Measurements from ENCODE around the gene PRDM11.

DNA sequence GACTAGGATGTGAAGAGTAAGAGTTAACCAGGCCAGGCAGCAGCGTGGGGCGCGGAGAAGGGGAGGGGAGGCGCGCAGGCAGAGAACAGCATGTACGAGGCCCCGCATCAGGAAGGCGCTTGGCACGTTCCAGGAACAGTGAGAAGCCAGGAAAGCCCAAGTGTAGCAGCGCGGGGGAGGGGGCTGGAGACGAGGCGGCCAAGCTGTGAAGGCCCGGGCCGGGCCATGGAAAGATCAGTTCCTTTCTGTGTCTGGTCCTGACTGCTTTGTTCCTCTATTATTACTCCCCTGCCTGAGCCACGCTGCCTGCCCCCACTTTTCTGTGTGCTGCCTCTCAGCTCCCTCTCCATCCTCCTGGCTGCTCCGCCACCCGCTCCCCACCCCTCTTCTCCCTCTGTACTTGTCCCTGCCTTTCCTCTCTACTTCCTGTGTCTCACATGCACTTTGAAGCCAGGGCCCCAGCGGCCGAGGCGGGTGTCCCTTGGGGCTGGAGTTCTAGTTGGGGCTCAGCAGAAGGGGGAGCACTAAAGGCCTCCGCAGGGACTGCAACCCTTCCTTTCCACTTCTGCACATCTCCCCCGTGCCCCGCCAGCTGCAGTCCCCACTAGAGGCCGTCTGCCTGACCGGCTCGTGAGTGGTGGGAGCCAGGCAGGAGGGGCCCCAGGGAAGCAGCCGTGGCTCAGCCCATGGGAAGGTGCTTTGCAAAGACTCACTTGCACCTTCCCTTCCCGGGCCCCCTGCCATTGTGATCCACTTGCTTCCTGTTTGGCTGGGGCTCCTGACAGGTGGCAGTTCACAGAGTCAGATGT lies 63.7 kb downstream of the PRDM11 start:
- TF ChIP-seq POLR2AphosphoS5 (IDR thresholded peaks at IDR 0.05; ENCODE audit: low read depth, low read length): no peak
- TF ChIP-seq TAF1 (IDR thresholded peaks at IDR 0.05; ENCODE audit: low read depth, low read length): no peak
- TF ChIP-seq POU2F2 (IDR thresholded peaks at IDR 0.05; ENCODE audit: low read depth, low read length): no peak
- no peak for TF ChIP-seq POLR2A (IDR thresholded peaks at IDR 0.05; ENCODE audit: low read depth, low read length)
- TF ChIP-seq PAX5 (IDR thresholded peaks at IDR 0.05; ENCODE audit: insufficient read depth, low read length, severe bottlenecking): no peak
